Measurements from ENCODE around the gene SFXN5.

SFXN5 gene

DNA sequence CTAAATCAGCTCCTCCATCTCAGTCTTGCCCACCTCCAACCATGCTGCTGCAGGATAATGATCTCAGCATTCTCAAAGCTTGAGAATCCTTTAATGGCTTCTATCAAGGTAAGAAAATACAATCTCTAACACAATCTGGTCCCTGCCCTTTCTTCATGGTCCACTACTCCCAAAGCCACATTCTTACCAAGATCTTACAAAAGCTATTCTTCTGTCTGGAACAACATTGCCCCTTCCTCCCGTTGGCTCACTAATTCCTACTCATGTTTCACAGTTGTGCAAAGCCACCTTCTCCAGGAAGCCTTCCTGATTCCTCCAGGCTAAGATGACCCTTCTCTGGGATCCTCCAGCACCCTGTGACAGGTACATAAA, 5.9 kb upstream of the SFXN5 start:
- POLR2A ChIA-PET: no interaction called here
- TF ChIP-seq, protein P1, sequence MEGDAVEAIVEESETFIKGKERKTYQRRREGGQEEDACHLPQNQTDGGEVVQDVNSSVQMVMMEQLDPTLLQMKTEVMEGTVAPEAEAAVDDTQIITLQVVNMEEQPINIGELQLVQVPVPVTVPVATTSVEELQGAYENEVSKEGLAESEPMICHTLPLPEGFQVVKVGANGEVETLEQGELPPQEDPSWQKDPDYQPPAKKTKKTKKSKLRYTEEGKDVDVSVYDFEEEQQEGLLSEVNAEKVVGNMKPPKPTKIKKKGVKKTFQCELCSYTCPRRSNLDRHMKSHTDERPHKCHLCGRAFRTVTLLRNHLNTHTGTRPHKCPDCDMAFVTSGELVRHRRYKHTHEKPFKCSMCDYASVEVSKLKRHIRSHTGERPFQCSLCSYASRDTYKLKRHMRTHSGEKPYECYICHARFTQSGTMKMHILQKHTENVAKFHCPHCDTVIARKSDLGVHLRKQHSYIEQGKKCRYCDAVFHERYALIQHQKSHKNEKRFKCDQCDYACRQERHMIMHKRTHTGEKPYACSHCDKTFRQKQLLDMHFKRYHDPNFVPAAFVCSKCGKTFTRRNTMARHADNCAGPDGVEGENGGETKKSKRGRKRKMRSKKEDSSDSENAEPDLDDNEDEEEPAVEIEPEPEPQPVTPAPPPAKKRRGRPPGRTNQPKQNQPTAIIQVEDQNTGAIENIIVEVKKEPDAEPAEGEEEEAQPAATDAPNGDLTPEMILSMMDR (IDR thresholded peaks at IDR 0.05; ENCODE audit: insufficient read depth, low read length, missing control alignments): no peak
- CTCF ChIA-PET: interaction anchor here (3.0 to 16.7 kb wide), 5 partner anchors 9 to 184 kb away, joined by 12 to 502 read pairs (median 13); no protein-coding TSS in a partner anchor
- DNase-seq (ENCODE audit: low read depth, low spot score): no peak
- H3K4me3 ChIP-seq (ENCODE audit: low read depth, low read length): no peak overlapping the region

- no peak overlapping the region for H3K4me3 ChIP-seq (ENCODE audit: low read depth, low read length)
- CTCF ChIA-PET: interaction anchor here (1.2 to 16.7 kb wide), 6 partner anchors 9 to 183 kb away, joined by 6 to 502 read pairs (median 13); no protein-coding TSS in a partner anchor
- no peak for DNase-seq (ENCODE audit: low read depth, low spot score)
- TF ChIP-seq, protein P1 (IDR thresholded peaks at IDR 0.05; ENCODE audit: insufficient read depth, low read length, missing control alignments): no peak
- POLR2A ChIA-PET: no interaction called here
Observed at GRCh38 chr2:73076701-73077423, 5.3 kb upstream of the SFXN5 start.

- no peak for DNase-seq (ENCODE audit: low read depth, low spot score)
- ChIA-PET CTCF (interaction anchor here (1.2 to 16.7 kb wide), 3 partner anchors 10 to 88 kb away, joined by 6 to 502 read pairs (median 98); no protein-coding TSS in a partner anchor), POLR2A (no interaction called here)
- no peak overlapping the region for H3K4me3 ChIP-seq (ENCODE audit: low read depth, low read length)
- TF ChIP-seq, protein P1 (IDR thresholded peaks at IDR 0.05; ENCODE audit: insufficient read depth, low read length, missing control alignments): no peak
Observed at GRCh38 chr2:73075477-73076373, 4.2 kb upstream of the SFXN5 start.

- TF ChIP-seq, protein P1 (IDR thresholded peaks at IDR 0.05; ENCODE audit: insufficient read depth, low read length, missing control alignments): no peak
- ChIA-PET CTCF (interaction anchor here (1.1 to 16.7 kb wide), 4 partner anchors 12 to 187 kb away, joined by 3 to 502 read pairs (median 50); partner anchors contain the start of gene SPR), POLR2A (no interaction called here)
Observed at GRCh38 chr2:73074110-73075069, 2.9 kb upstream of the SFXN5 start.

GRCh38 chr2:73072416-73072815, 904 bp upstream of the SFXN5 start:
- DNase-seq (ENCODE audit: low read depth, low spot score): no peak
- ChIA-PET CTCF (interaction anchor here (1.0 to 9.2 kb wide), 6 partner anchors 9 to 179 kb away, joined by 3 to 98 read pairs (median 4); no protein-coding TSS in a partner anchor), POLR2A (no interaction called here)
- TF ChIP-seq, protein P1 (IDR thresholded peaks at IDR 0.05; ENCODE audit: insufficient read depth, low read length, missing control alignments): no peak
- H3K4me3 ChIP-seq (ENCODE audit: low read depth, low read length): no peak overlapping the region

More at GRCh38 chr2:73074110-73075069, 2.9 kb upstream of the SFXN5 start:
- no peak for DNase-seq (ENCODE audit: low read depth, low spot score)
- no peak overlapping the region for H3K4me3 ChIP-seq (ENCODE audit: low read depth, low read length)

Data from AG04449 (cell line).